Glutamatergic neuron (in vitro differentiated cells): ENCODE data around the gene MAN2A1. TPM values are rescaled to one million over a fixed set of nuclear protein-coding genes. Genes with fewer than 3 reads are reported as not detected.

Experiments
- DNase-seq: peaks from one replicate; pipeline ENCODE4 v3.0.0; 2022
- H3K27ac Mint-ChIP-seq: one replicate; pipeline ENCODE4 v1.8.0; 2020; ENCODE audit warnings: mild to moderate bottlenecking, mixed read lengths, inconsistent platforms; ENCODE audit not compliant: unreplicated experiment
- H3K27me3 Mint-ChIP-seq: one replicate; pipeline ENCODE4 v1.8.0; 2020; ENCODE audit warnings: mild to moderate bottlenecking, moderate library complexity, mixed read lengths, inconsistent platforms; ENCODE audit not compliant: unreplicated experiment
- H3K36me3 Mint-ChIP-seq: one replicate; pipeline ENCODE4 v1.8.0; 2020; ENCODE audit warnings: mild to moderate bottlenecking, mixed read lengths, inconsistent platforms; ENCODE audit not compliant: unreplicated experiment
- H3K4me1 Mint-ChIP-seq: one replicate; pipeline ENCODE4 v1.8.0; 2020; ENCODE audit warnings: mild to moderate bottlenecking, low read depth, mixed read lengths, inconsistent platforms; ENCODE audit not compliant: unreplicated experiment
- H3K4me3 Mint-ChIP-seq: one replicate; pipeline ENCODE4 v1.8.0; 2020; ENCODE audit warnings: mild to moderate bottlenecking, mixed read lengths, inconsistent platforms; ENCODE audit not compliant: unreplicated experiment
- H3K9me3 Mint-ChIP-seq: one replicate; pipeline ENCODE4 v1.8.0; 2020; ENCODE audit warnings: mild to moderate bottlenecking, moderate library complexity, mixed read lengths, inconsistent platforms; ENCODE audit not compliant: unreplicated experiment
- CTCF ChIP-seq: fragments of 200-600 bp; sonication (generic); IDR thresholded peaks from one replicate; pipeline ENCODE4 v1.5.0; 2021; ENCODE audit not compliant: partially characterized antibody, unreplicated experiment
- total RNA-seq: library from RNA; stranded (reverse); fragmentation: NEBNext Ultra II Directional; extraction: Animal tissue kit (Norgen Biotek cat#: 25700); gene quantifications from one replicate; pipeline ENCODE4 v1.2.1, GENCODE V29; 2021; ENCODE audit not compliant: unreplicated experiment

MAN2A1 gene
- total RNA-seq, 1 donor from 2014 or later, result 90.8 TPM

GRCh38 chr5:109668237-109668636 lies 21.5 kb upstream of the MAN2A1 start:
- H3K36me3 Mint-ChIP-seq, result no peaks in the 10 kb centered on the region
- H3K4me1 Mint-ChIP-seq, result peaks cover 12% of the 10 kb centered on the region
- H3K4me3 Mint-ChIP-seq, result no peak overlapping the region
- no peaks in the 10 kb centered on the region for H3K27me3 Mint-ChIP-seq
- H3K27ac Mint-ChIP-seq, result no peak overlapping the region
- no peaks in the 10 kb centered on the region for H3K9me3 Mint-ChIP-seq
- no peak for TF ChIP-seq CTCF
- DNase-seq, result no peak

DNA sequence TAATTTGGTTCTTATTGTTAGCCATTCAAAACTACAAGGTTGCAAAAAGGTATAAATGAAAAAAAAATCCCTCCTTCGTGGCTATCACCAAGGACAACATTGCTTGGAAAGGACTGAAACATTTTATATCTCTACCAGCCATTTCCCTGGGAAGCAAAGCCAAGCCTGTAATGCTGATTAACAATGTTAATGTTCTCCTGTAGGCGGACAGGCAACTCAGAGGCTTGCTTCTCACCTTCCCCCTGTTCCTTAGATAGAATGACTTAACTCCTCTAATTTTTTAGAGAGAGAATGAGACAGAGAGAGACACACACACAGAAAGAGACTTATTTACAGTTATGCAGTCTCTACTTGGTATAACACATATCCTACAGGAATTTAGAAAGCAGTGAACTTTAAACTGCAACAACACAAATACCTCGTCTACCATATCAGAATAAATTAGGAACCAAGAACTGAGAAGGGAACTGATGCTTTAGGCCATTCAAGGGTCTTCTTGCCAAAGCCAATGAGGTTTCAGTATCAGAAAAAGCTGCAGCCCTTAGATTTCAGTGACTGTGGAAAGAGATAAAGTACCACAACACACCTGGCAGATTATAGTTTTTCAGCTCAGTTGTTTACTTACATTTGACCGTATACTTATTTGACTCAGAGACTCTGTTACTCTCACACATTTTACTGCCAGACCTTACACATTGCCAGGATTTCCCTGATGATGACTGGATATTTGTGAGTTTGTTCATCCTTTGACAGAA lies 20.9 kb upstream of the MAN2A1 start:
- Mint-ChIP-seq H3K4me1 (peaks cover 12% of the 10 kb centered on the region), H3K27ac (no peak overlapping the region), H3K27me3 (no peaks in the 10 kb centered on the region), H3K4me3 (no peak overlapping the region), H3K9me3 (no peaks in the 10 kb centered on the region), H3K36me3 (no peaks in the 10 kb centered on the region)
- DNase-seq, result no peak
- no peak for TF ChIP-seq CTCF

- no peak for DNase-seq
- H3K36me3 Mint-ChIP-seq, result no peaks in the 10 kb centered on the region
- no peaks in the 10 kb centered on the region for H3K9me3 Mint-ChIP-seq
- H3K4me1 Mint-ChIP-seq, result peaks cover 9% of the 10 kb centered on the region
- H3K27ac Mint-ChIP-seq, result peak overlapping the region; percentile 68
- no peak for TF ChIP-seq CTCF
- H3K4me3 Mint-ChIP-seq, result no peak overlapping the region
- H3K27me3 Mint-ChIP-seq, result no peaks in the 10 kb centered on the region
Measured at GRCh38 chr5:109669991-109670706, 19.6 kb upstream of the MAN2A1 start.

DNA sequence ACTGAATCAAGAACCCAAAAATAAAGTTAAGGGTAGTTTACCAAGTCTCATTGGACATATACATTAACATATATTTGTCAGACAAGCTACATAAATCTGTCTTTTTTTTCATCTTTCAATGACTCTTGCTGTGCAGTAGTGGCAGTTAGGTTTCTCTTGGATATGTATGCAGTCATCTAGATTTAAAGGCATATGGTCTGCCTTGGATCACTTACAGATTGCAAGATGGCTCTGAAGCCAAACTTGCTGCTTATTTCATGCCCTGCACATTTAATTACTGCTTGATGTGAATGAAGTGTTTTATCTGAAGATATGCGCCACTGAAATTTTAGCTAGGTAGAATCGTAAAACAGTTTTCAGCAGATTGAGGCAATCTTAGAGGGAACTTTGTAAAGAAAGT lies 18.6 kb upstream of the MAN2A1 start:
- no peak for DNase-seq
- Mint-ChIP-seq H3K27me3 (no peaks in the 10 kb centered on the region), H3K9me3 (no peaks in the 10 kb centered on the region), H3K27ac (no peak overlapping the region), H3K4me3 (no peak overlapping the region), H3K4me1 (peaks cover 18% of the 10 kb centered on the region), H3K36me3 (no peaks in the 10 kb centered on the region)
- TF ChIP-seq CTCF, result no peak

- Mint-ChIP-seq H3K27ac (peak overlapping the region; percentile 53), H3K27me3 (peaks cover 2% of the 10 kb centered on the region), H3K4me1 (peaks cover 44% of the 10 kb centered on the region), H3K4me3 (no peak overlapping the region), H3K9me3 (peaks cover 2% of the 10 kb centered on the region), H3K36me3 (no peaks in the 10 kb centered on the region)
- no peak for TF ChIP-seq CTCF
- no peak for DNase-seq
Measured at GRCh38 chr5:109674596-109674995, 15.1 kb upstream of the MAN2A1 start.
